Measurements from ENCODE around the gene IWS1.

Gene IWS1

DNA sequence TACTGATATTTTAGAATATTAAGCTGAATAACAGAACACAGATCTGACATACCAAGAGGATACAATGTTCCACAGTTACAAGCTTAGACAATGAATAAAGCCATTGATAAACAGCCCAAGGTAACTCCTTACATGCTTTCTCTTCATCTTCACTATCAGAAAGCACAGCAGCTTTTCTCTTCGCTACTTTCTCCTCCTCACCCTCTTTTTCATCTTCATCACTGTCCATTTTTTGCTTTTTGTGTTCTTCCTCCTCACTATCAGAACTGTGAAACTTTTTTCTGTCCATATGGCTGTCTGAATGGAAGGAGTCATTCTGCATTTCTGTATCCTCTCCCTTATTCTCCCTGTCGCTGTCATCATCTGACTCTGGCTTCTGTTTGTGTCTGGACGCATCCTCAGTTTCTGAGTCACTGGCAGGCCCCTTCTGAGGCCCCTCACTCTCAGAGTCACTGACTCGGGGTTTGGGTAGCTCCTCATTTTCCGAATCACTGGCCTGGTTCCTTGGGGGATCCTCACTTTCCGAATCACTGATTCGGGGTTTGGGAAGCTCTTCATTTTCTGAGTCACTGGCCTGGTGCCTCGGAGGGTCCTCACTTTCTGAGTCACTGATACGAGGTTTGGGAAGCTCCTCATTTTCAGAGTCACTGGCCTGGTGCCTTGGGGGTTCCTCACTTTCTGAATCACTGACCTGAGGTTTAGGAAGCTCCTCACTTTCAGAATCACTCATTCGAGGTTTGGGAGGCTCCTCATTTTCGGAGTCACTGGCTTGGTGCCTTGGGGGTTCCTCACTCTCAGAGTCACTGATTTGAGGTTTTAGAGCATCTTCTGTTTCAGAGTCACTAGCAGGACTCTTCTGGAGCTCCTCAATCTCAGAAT, 21.5 kb downstream of the IWS1 start:
- DNase-seq = no peak
- Histone ChIP-seq H3K27ac (ENCODE audit: insufficient read depth in 1 of 2, low read depth in 1 of 2, low read length in 2 of 2, poor library complexity in 1 of 2, severe bottlenecking in 2 of 2) (no peak overlapping the region), H3K4me3 (ENCODE audit: control insufficient read depth in 1 of 7, extremely low read depth in 1 of 7, insufficient read depth in 4 of 7, low read depth in 2 of 7, low read length in 6 of 7) (no peak overlapping the region), H3K27me3 (replicated peaks in 2 of 5; ENCODE audit: control insufficient read depth in 4 of 5, insufficient read depth in 5 of 5, low read length in 4 of 5) (no peaks in the 10 kb centered on the region), H3K4me1 (ENCODE audit: control extremely low read depth in 1 of 4, control insufficient read depth in 4 of 4, insufficient read depth in 4 of 4, low read length in 3 of 4) (peaks cover 0 to 18% (median 9%) of the 10 kb centered on the region in 4 experiments), H3K36me3 (ENCODE audit: control insufficient read depth in 4 of 4, insufficient read depth in 4 of 4, low read length in 3 of 4) (peaks cover 13 to 57% (median 41%) of the 10 kb centered on the region in 4 experiments), H3K9me3 (ENCODE audit: control extremely low read depth in 1 of 5, control insufficient read depth in 4 of 5, insufficient read depth in 2 of 5, low read depth in 1 of 5, low read length in 4 of 5) (no peaks in the 10 kb centered on the region)
- POLR2A ChIA-PET = no interaction called here
- 96% methylated on average over 11 of the region's 11 CpGs for WGBS (ENCODE audit: insufficient coverage)
- CTCF ChIA-PET = interaction anchor here (0.7 kb wide), 1 partner anchor 192 kb away, joined by 3 read pairs; no protein-coding TSS in a partner anchor

- DNase-seq = no peak
- Histone ChIP-seq H3K9me3 (ENCODE audit: control extremely low read depth in 1 of 5, control insufficient read depth in 4 of 5, insufficient read depth in 2 of 5, low read depth in 1 of 5, low read length in 4 of 5) (no peaks in the 10 kb centered on the region), H3K27me3 (replicated peaks in 2 of 5; ENCODE audit: control insufficient read depth in 4 of 5, insufficient read depth in 5 of 5, low read length in 4 of 5) (no peaks in the 10 kb centered on the region), H3K27ac (ENCODE audit: insufficient read depth in 1 of 2, low read depth in 1 of 2, low read length in 2 of 2, poor library complexity in 1 of 2, severe bottlenecking in 2 of 2) (no peak overlapping the region), H3K36me3 (ENCODE audit: control insufficient read depth in 4 of 4, insufficient read depth in 4 of 4, low read length in 3 of 4) (peaks cover 14 to 67% (median 46%) of the 10 kb centered on the region in 4 experiments), H3K4me3 (ENCODE audit: control insufficient read depth in 1 of 7, extremely low read depth in 1 of 7, insufficient read depth in 4 of 7, low read depth in 2 of 7, low read length in 6 of 7) (no peak overlapping the region), H3K4me1 (ENCODE audit: control extremely low read depth in 1 of 4, control insufficient read depth in 4 of 4, insufficient read depth in 4 of 4, low read length in 3 of 4) (peaks cover 0 to 12% (median 4%) of the 10 kb centered on the region in 4 experiments)
- POLR2A ChIA-PET = no interaction called here
- WGBS (ENCODE audit: insufficient coverage) = no CpG with 5 or more reads among the region's 2 CpGs
- CTCF ChIA-PET = no interaction called here
These were observed 22.8 kb downstream of the IWS1 start for GRCh38 chr2:127503491-127503890.

DNA sequence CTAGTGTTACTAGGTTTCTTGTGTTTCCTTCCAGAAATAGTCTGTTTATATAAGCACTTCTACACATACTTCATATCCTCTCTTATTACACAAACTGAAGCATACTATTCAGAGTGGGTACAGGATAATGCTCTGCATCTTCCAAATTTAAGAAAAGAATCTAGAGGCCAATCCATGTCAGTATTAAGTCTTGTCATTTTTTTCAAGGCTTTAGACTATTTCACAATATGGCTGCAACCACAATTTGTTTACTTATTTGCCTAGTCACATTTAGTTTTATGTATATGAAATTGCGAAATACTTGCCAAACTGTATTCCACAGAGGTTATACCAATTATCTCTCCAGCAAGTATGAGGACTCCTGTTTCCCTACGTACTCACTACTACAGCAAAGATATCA, 27.9 kb downstream of the IWS1 start:
- no peak overlapping the region for H3K27ac ChIP-seq (ENCODE audit: insufficient read depth in 1 of 2, low read depth in 1 of 2, low read length in 2 of 2, poor library complexity in 1 of 2, severe bottlenecking in 2 of 2)
- no CpG with 5 or more reads among the region's 2 CpGs for WGBS (ENCODE audit: insufficient coverage)
- ChIA-PET CTCF (interaction anchor here (1.3 kb wide), 1 partner anchor 10 kb away, joined by 3 read pairs; no protein-coding TSS in a partner anchor), POLR2A (no interaction called here)
- no peak overlapping the region for H3K4me3 ChIP-seq (ENCODE audit: control insufficient read depth in 1 of 7, extremely low read depth in 1 of 7, insufficient read depth in 4 of 7, low read depth in 2 of 7, low read length in 6 of 7)
- H3K36me3 ChIP-seq (ENCODE audit: control insufficient read depth in 4 of 4, insufficient read depth in 4 of 4, low read length in 3 of 4) = peaks cover 20 to 85% (median 57%) of the 10 kb centered on the region in 4 experiments
- H3K9me3 ChIP-seq (ENCODE audit: control extremely low read depth in 1 of 5, control insufficient read depth in 4 of 5, insufficient read depth in 2 of 5, low read depth in 1 of 5, low read length in 4 of 5) = no peaks in the 10 kb centered on the region
- peak in 2 of 3 donors; percentile 32 to 35 for DNase-seq
- H3K27me3 ChIP-seq (replicated peaks in 2 of 5; ENCODE audit: control insufficient read depth in 4 of 5, insufficient read depth in 5 of 5, low read length in 4 of 5) = no peaks in the 10 kb centered on the region
- no peaks in the 10 kb centered on the region for H3K4me1 ChIP-seq (ENCODE audit: control extremely low read depth in 1 of 4, control insufficient read depth in 4 of 4, insufficient read depth in 4 of 4, low read length in 3 of 4)

- Histone ChIP-seq H3K27me3 (replicated peaks in 2 of 5; ENCODE audit: control insufficient read depth in 4 of 5, insufficient read depth in 5 of 5, low read length in 4 of 5) (no peaks in the 10 kb centered on the region), H3K36me3 (ENCODE audit: control insufficient read depth in 4 of 4, insufficient read depth in 4 of 4, low read length in 3 of 4) (peaks cover 25 to 74% (median 46%) of the 10 kb centered on the region in 4 experiments), H3K4me1 (ENCODE audit: control extremely low read depth in 1 of 4, control insufficient read depth in 4 of 4, insufficient read depth in 4 of 4, low read length in 3 of 4) (peaks cover 17 to 27% (median 24%) of the 10 kb centered on the region in 4 experiments), H3K9me3 (ENCODE audit: control extremely low read depth in 1 of 5, control insufficient read depth in 4 of 5, insufficient read depth in 2 of 5, low read depth in 1 of 5, low read length in 4 of 5) (no peaks in the 10 kb centered on the region), H3K27ac (ENCODE audit: insufficient read depth in 1 of 2, low read depth in 1 of 2, low read length in 2 of 2, poor library complexity in 1 of 2, severe bottlenecking in 2 of 2) (no peak overlapping the region), H3K4me3 (ENCODE audit: control insufficient read depth in 1 of 7, extremely low read depth in 1 of 7, insufficient read depth in 4 of 7, low read depth in 2 of 7, low read length in 6 of 7) (no peak overlapping the region)
- no peak for DNase-seq
- 100% methylated on average over 2 of the region's 4 CpGs for WGBS (ENCODE audit: insufficient coverage)
- ChIA-PET CTCF (interaction anchor here (0.7 to 1.9 kb wide), 3 partner anchors 11 to 21 kb away, joined by 3 to 7 read pairs (median 4); no protein-coding TSS in a partner anchor), POLR2A (no interaction called here)
These were observed 36.0 kb downstream of the IWS1 start for GRCh38 chr2:127490283-127490682.

GRCh38 chr2:127486247-127487058, 39.8 kb downstream of the IWS1 start:
- H3K36me3 ChIP-seq (ENCODE audit: control insufficient read depth in 4 of 4, insufficient read depth in 4 of 4, low read length in 3 of 4) = peaks cover 22 to 76% (median 36%) of the 10 kb centered on the region in 4 experiments
- H3K27me3 ChIP-seq (replicated peaks in 2 of 5; ENCODE audit: control insufficient read depth in 4 of 5, insufficient read depth in 5 of 5, low read length in 4 of 5) = no peaks in the 10 kb centered on the region
- H3K4me1 ChIP-seq (ENCODE audit: control extremely low read depth in 1 of 4, control insufficient read depth in 4 of 4, insufficient read depth in 4 of 4, low read length in 3 of 4) = peaks cover 20 to 38% (median 32%) of the 10 kb centered on the region in 4 experiments
- H3K27ac ChIP-seq (ENCODE audit: insufficient read depth in 1 of 2, low read depth in 1 of 2, low read length in 2 of 2, poor library complexity in 1 of 2, severe bottlenecking in 2 of 2) = peak overlapping the region; percentile 1 to 60
- CTCF ChIA-PET = interaction anchor here (0.6 to 1.1 kb wide), 3 partner anchors 20 to 162 kb away, joined by 3 to 4 read pairs (median 3); no protein-coding TSS in a partner anchor
- no peaks in the 10 kb centered on the region for H3K9me3 ChIP-seq (ENCODE audit: control extremely low read depth in 1 of 5, control insufficient read depth in 4 of 5, insufficient read depth in 2 of 5, low read depth in 1 of 5, low read length in 4 of 5)
- DNase-seq = peak; percentile 34 to 67 (median 64)
- POLR2A ChIA-PET = no interaction called here
- H3K4me3 ChIP-seq (ENCODE audit: control insufficient read depth in 1 of 7, extremely low read depth in 1 of 7, insufficient read depth in 4 of 7, low read depth in 2 of 7, low read length in 6 of 7) = peak overlapping the region in 3 of 7 experiments; percentile 24 to 65 (median 34)
- 46% methylated on average over 5 of the region's 8 CpGs for WGBS (ENCODE audit: insufficient coverage)

- POLR2A ChIA-PET = no interaction called here
- Histone ChIP-seq H3K9me3 (ENCODE audit: control extremely low read depth in 1 of 5, control insufficient read depth in 4 of 5, insufficient read depth in 2 of 5, low read depth in 1 of 5, low read length in 4 of 5) (no peaks in the 10 kb centered on the region), H3K4me3 (ENCODE audit: control insufficient read depth in 1 of 7, extremely low read depth in 1 of 7, insufficient read depth in 4 of 7, low read depth in 2 of 7, low read length in 6 of 7) (peak overlapping the region in 3 of 7 experiments; percentile 5 to 65 (median 11)), H3K27me3 (replicated peaks in 2 of 5; ENCODE audit: control insufficient read depth in 4 of 5, insufficient read depth in 5 of 5, low read length in 4 of 5) (no peaks in the 10 kb centered on the region), H3K36me3 (ENCODE audit: control insufficient read depth in 4 of 4, insufficient read depth in 4 of 4, low read length in 3 of 4) (peaks cover 23 to 78% (median 38%) of the 10 kb centered on the region in 4 experiments), H3K27ac (ENCODE audit: insufficient read depth in 1 of 2, low read depth in 1 of 2, low read length in 2 of 2, poor library complexity in 1 of 2, severe bottlenecking in 2 of 2) (peak overlapping the region; percentile 1 to 60), H3K4me1 (ENCODE audit: control extremely low read depth in 1 of 4, control insufficient read depth in 4 of 4, insufficient read depth in 4 of 4, low read length in 3 of 4) (peaks cover 20 to 38% (median 32%) of the 10 kb centered on the region in 4 experiments)
- CTCF ChIA-PET = interaction anchor here (0.6 to 1.1 kb wide), 2 partner anchors 144 to 161 kb away, joined by 3 read pairs; no protein-coding TSS in a partner anchor
- DNase-seq = no peak
- WGBS (ENCODE audit: insufficient coverage) = 20% methylated on average over 4 of the region's 5 CpGs
These were observed 40.6 kb downstream of the IWS1 start for GRCh38 chr2:127485694-127486071.

Measured in common myeloid progenitor, CD34-positive (primary cell).